A549 (cell line): Measurements from ENCODE around the gene NRTN. TPM values are rescaled to one million over a fixed set of nuclear protein-coding genes. Genes with fewer than 3 reads are reported as not detected.
A peak's percentile ranks its signal among the peaks of the same experiment; 100 is the strongest.
"Not testable (repeated sequence)": the region's sequence is repeated elsewhere in the genome, so short reads cannot be mapped to it uniquely, and the experiment has no call there.

Experiments used
- ATAC-seq, 2 experiments: fragments of 200-7000 bp in 1 of 2; fragments of >200 bp in 1 of 2; cut with Nextera tagmentation in 1 of 2; cut with Tn5 transposase in 1 of 2; 3 replicates each; pipeline versions ENCODE4 v1.8.0 to v1.9.1; 2018 to 2020; ENCODE audit warnings: mild to moderate bottlenecking in 1 of 2, moderate library complexity in 1 of 2
- CTCF ChIA-PET: fragments of 300-600 bp; sonication (Branson Sonifier 250); formaldehyde crosslinking; extraction: SDS; loops from one replicate; lab custom pipeline; 2021; ENCODE audit warnings: antibody characterized with exemption, inconsistent platforms; lab: Yijun Ruan, JAX
- POLR2A ChIA-PET: fragments of 350-600 bp; formaldehyde crosslinking; extraction: SDS; loops from one replicate; lab custom pipeline; 2021; ENCODE audit warnings: antibody characterized with exemption, inconsistent platforms; lab: Yijun Ruan, JAX
- DNase-seq, 2 experiments: peaks; one replicate each; pipeline versions ENCODE4 v3.0.0 to v3.0.0-alpha.2; 2011 to 2016; ENCODE audit warnings: low read depth in 1 of 2, low spot score in 1 of 2
- FAIRE-seq: peaks from 2 replicates; lab custom pipeline; 2011; peaks lifted over from hg19 to GRCh38; lab: Jason Lieb, UNC
- H3K27ac ChIP-seq, 2 experiments: fragments of >200 bp; sonication (Bioruptor Twin); formaldehyde crosslinking; 3 replicates each; pipeline ENCODE4 v1.5.1; 2016 to 2017
- H3K4me1 ChIP-seq: fragments of >200 bp; sonication (Bioruptor Twin); formaldehyde crosslinking; 3 replicates; pipeline ENCODE4 v1.6.1; 2016
- H3K4me2 ChIP-seq: fragments of >200 bp; sonication (Bioruptor Twin); formaldehyde crosslinking; 3 replicates; pipeline ENCODE4 v1.6.1; 2016
- H3K4me3 ChIP-seq: fragments of >200 bp; sonication (Bioruptor Twin); formaldehyde crosslinking; 3 replicates; pipeline ENCODE4 v1.5.1; 2016
- H3K9me3 ChIP-seq: fragments of >200 bp; sonication (Bioruptor Twin); formaldehyde crosslinking; 3 replicates; pipeline ENCODE4 v1.6.1; 2016
- BHLHE40 ChIP-seq: IDR thresholded peaks from 2 replicates; pipeline ENCODE4 v1.6.1; 2012; ENCODE audit warnings: low read depth, low read length, inconsistent platforms
- CBX2 ChIP-seq: fragments of 200-600 bp; sonication (generic); IDR thresholded peaks from 2 replicates; pipeline ENCODE4 v1.6.1; 2016; ENCODE audit warnings: low read depth, mild to moderate bottlenecking, borderline replicate concordance
- CBX8 ChIP-seq: fragments of 200-600 bp; sonication (generic); IDR thresholded peaks from 2 replicates; pipeline ENCODE4 v1.6.1; 2016
- CHD2 ChIP-seq: fragments of 150-350 bp; IDR thresholded peaks from 2 replicates; pipeline ENCODE4 v1.6.1; 2014; ENCODE audit warnings: low read length; ENCODE audit not compliant: partially characterized antibody
- CHD4 ChIP-seq: fragments of 200-600 bp; sonication (generic); IDR thresholded peaks from 2 replicates; pipeline ENCODE4 v1.6.1; 2016; ENCODE audit warnings: antibody characterized with exemption, mild to moderate bottlenecking, borderline replicate concordance
- EHMT2 ChIP-seq: fragments of 200-600 bp; sonication (generic); IDR thresholded peaks from 2 replicates; pipeline ENCODE4 v1.6.1; 2016; ENCODE audit warnings: antibody characterized with exemption, low read depth, mild to moderate bottlenecking, moderate library complexity
- EP300 ChIP-seq, 2 experiments: fragments of >200 bp; sonication (Bioruptor Twin); formaldehyde crosslinking; IDR thresholded peaks; 2 replicates in 1 of 2; 3 replicates in 1 of 2; pipeline ENCODE4 v1.6.1; 2016 to 2017
- FOSB ChIP-seq: fragments of 250-450 bp; sonication (Bioruptor Pico); IDR thresholded peaks from 2 replicates; pipeline ENCODE4 v1.5.0; 2020; ENCODE audit warnings: mild to moderate bottlenecking, moderate library complexity
- FOSL2 ChIP-seq, 2 experiments: fragments of 450-650 bp in 1 of 2; fragments of >200 bp in 1 of 2; sonication (Bioruptor Twin) in 1 of 2; formaldehyde crosslinking; IDR thresholded peaks; 2 replicates each; pipeline versions ENCODE4 v1.5.0 to v1.6.1; 2016 to 2020; ENCODE audit warnings: mild to moderate bottlenecking in 1 of 2, moderate library complexity in 1 of 2
- FOXS1 ChIP-seq: fragments of 250-450 bp; sonication (Bioruptor Pico); IDR thresholded peaks from 2 replicates; pipeline ENCODE4 v1.5.0; 2020; ENCODE audit warnings: mild to moderate bottlenecking, moderate library complexity
- JUN ChIP-seq, 2 experiments: fragments of >200 bp; sonication (Bioruptor Twin); formaldehyde crosslinking; IDR thresholded peaks; 2 replicates in 1 of 2; 3 replicates in 1 of 2; pipeline ENCODE4 v1.6.1; 2016 to 2017
- JUNB ChIP-seq: fragments of >200 bp; sonication (Bioruptor Twin); formaldehyde crosslinking; IDR thresholded peaks from 2 replicates; pipeline ENCODE4 v1.6.1; 2016
- RARB ChIP-seq: fragments of 250-450 bp; sonication (Bioruptor Pico); IDR thresholded peaks from 2 replicates; pipeline ENCODE4 v1.8.0; 2021; ENCODE audit warnings: mild to moderate bottlenecking, moderate library complexity
- RCOR1 ChIP-seq: fragments of 150-350 bp; IDR thresholded peaks from 2 replicates; pipeline ENCODE4 v1.6.1; 2014; ENCODE audit warnings: antibody characterized with exemption, low read length, low read depth
- SMC3 ChIP-seq: fragments of >200 bp; sonication (Bioruptor Twin); formaldehyde crosslinking; IDR thresholded peaks from 3 replicates; pipeline ENCODE4 v1.6.1; 2018; ENCODE audit warnings: inconsistent platforms
- ZNF302 ChIP-seq: fragments of 250-450 bp; sonication (Bioruptor Pico); IDR thresholded peaks from 2 replicates; pipeline ENCODE4 v1.9.0; 2021; ENCODE audit warnings: inconsistent platforms, mild to moderate bottlenecking, moderate library complexity
- WGBS: methylation state at CpG from one replicate; pipeline ENCODE4 v1.1.6; 2017; ENCODE audit errors: missing lambda C conversion rate; 5-methylcytosine and 5-hydroxymethylcytosine counted together
- polyA plus RNA-seq, 4 experiments: library from polyadenylated mRNA; depleted of rRNA in 3 of 4; stranded (reverse); fragments of >200 nt; fragmentation: RNase III in 1 of 4; extraction: RNeasy Plus Mini Kit Qiagen cat#74134 plus additional on column Dnase treatment in 1 of 4; gene quantifications; 2 replicates in 3 of 4; 3 replicates in 1 of 4; pipeline ENCODE4 v1.2.3, GENCODE V29; 2011 to 2017
- TF ChIP-seq, protein P1 (sequence below): fragments of >200 bp; sonication (Bioruptor Twin); formaldehyde crosslinking; IDR thresholded peaks from 3 replicates; pipeline ENCODE4 v1.6.1; 2016
- TF ChIP-seq, protein P2 (sequence below): fragments of >200 bp; sonication (Bioruptor Twin); formaldehyde crosslinking; IDR thresholded peaks from 3 replicates; pipeline ENCODE4 v1.5.1; 2016

NRTN gene
- polyA plus RNA-seq, 2 of the 4 experiments (the other 2 are of a cell fraction): 0.32 to 0.61 TPM

DNA sequence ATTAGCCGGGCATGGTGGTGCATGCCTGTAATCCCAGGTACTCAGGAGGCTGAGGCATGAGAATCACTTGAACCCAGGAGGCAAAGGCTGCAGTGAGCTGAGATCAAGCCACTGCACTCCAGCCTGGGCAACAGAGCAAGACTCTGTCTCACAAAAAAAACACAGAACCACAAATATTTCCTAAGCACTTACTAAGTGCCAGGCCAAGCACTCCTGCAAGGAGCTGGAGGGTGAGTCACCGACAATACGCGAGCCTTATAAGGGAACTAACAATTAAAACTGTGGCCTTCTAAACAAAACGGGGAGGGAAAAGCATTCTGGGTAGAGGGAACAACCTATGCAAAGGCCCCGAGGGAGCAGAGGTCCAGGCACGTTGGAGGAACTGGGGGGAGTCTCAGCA is 69.6 kb downstream of the NRTN start:
- FAIRE-seq; H3K9me3 ChIP-seq; POLR2A ChIA-PET; ATAC-seq; H3K4me2 ChIP-seq; DNase-seq; H3K4me3 ChIP-seq; H3K27ac ChIP-seq; TF ChIP-seq FOSL2 (IDR thresholded peaks at IDR 0.05): not testable (repeated sequence)
- CTCF ChIA-PET: interaction anchor here (0.9 kb wide), 1 partner anchor 71 kb away, joined by 3 read pairs; no protein-coding TSS in a partner anchor
- TF ChIP-seq FOSL2 (CRISPR knock-in tag; IDR thresholded peaks at IDR 0.05): 0 out of 2 replicates have a peak, but pooled peaks have one; percentile 5
- H3K4me1 ChIP-seq: peaks cover 18% of the 10 kb centered on the region
- 79% methylated on average over 7 of the region's 7 CpGs for WGBS

GRCh38 chr19:5877427-5877826 is 72.6 kb downstream of the NRTN start:
- 70% methylated on average over 6 of the region's 8 CpGs for WGBS
- ATAC-seq: no peak
- Histone ChIP-seq H3K4me3 (no peak overlapping the region), H3K9me3 (no peaks in the 10 kb centered on the region), H3K4me1 (peaks cover 40% of the 10 kb centered on the region), H3K27ac (no peak overlapping the region), H3K4me2 (no peak overlapping the region)
- TF ChIP-seq BHLHE40 (no peak), FOSB (CRISPR knock-in tag) (no peak), CBX2 (no peak), JUNB (no peak), JUN (IDR thresholded peaks at IDR 0.05) (no peak), CBX8 (no peak), EHMT2 (no peak), CHD4 (no peak), RARB (no peak), SMC3 (no peak), RCOR1 (no peak), ZNF302 (no peak), CHD2 (no peak), FOXS1 (CRISPR knock-in tag) (no peak)
- TF ChIP-seq, protein P1, sequence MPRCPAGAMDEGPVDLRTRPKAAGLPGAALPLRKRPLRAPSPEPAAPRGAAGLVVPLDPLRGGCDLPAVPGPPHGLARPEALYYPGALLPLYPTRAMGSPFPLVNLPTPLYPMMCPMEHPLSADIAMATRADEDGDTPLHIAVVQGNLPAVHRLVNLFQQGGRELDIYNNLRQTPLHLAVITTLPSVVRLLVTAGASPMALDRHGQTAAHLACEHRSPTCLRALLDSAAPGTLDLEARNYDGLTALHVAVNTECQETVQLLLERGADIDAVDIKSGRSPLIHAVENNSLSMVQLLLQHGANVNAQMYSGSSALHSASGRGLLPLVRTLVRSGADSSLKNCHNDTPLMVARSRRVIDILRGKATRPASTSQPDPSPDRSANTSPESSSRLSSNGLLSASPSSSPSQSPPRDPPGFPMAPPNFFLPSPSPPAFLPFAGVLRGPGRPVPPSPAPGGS: no peak
- TF ChIP-seq, protein P2, sequence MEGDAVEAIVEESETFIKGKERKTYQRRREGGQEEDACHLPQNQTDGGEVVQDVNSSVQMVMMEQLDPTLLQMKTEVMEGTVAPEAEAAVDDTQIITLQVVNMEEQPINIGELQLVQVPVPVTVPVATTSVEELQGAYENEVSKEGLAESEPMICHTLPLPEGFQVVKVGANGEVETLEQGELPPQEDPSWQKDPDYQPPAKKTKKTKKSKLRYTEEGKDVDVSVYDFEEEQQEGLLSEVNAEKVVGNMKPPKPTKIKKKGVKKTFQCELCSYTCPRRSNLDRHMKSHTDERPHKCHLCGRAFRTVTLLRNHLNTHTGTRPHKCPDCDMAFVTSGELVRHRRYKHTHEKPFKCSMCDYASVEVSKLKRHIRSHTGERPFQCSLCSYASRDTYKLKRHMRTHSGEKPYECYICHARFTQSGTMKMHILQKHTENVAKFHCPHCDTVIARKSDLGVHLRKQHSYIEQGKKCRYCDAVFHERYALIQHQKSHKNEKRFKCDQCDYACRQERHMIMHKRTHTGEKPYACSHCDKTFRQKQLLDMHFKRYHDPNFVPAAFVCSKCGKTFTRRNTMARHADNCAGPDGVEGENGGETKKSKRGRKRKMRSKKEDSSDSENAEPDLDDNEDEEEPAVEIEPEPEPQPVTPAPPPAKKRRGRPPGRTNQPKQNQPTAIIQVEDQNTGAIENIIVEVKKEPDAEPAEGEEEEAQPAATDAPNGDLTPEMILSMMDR: no peak
- FAIRE-seq: no peak
- ChIA-PET CTCF (interaction anchor here (1.6 kb wide), 1 partner anchor 73 kb away, joined by 5 read pairs; no protein-coding TSS in a partner anchor), POLR2A (no interaction called here)
- no peak for DNase-seq

DNA sequence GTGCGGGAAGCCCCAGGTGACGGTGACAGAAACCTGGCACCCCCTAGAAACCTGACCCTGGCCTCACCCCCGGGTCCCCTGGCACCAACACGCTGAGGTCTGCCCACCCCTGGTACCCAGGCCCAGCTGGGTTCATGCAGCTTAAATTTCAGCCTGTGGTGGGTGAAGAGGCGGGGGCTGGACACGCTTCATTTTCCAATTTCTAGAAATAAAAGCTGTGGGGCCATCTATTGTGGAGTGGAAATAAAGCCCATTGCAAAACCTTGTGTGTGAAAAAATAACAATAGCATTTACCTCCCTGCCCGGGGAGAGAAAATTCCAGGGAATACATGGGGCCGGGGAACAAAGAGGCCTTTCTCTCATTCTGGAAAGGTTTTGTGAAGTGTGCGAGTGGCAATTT is 73.0 kb downstream of the NRTN start:
- no peak for TF ChIP-seq EP300 (IDR thresholded peaks at IDR 0.05)
- H3K4me2 ChIP-seq: no peak overlapping the region
- no peak for FAIRE-seq

More for the DNA sequence above, 73.0 kb downstream of the NRTN start:
- 78% methylated on average over 3 of the region's 9 CpGs for WGBS
- Histone ChIP-seq H3K4me3 (no peak overlapping the region), H3K27ac (no peak overlapping the region), H3K9me3 (no peaks in the 10 kb centered on the region), H3K4me1 (peaks cover 44% of the 10 kb centered on the region)
- no peak for ATAC-seq
- ChIA-PET CTCF (interaction anchor here (0.8 to 1.6 kb wide), 2 partner anchors 55 to 74 kb away, joined by 3 read pairs; no protein-coding TSS in a partner anchor), POLR2A (no interaction called here)
- DNase-seq: no peak

Other genes starting within 250 kb of the NRTN start
- gene TINCR, start 237.1 kb upstream of the NRTN start, polyA plus RNA-seq (2011; rRNA removed): 1.2 TPM in 2 replicates
- 1.6 to 1.9 TPM (median 1.8 TPM) in 3 replicates for gene TINCR, start 237.1 kb upstream of the NRTN start, polyA plus RNA-seq (2017; fragmentation: RNase III; extraction: RNeasy Plus Mini Kit Qiagen cat#74134 plus additional on column Dnase treatment)
- gene SAFB2, start 182.3 kb upstream of the NRTN start, polyA plus RNA-seq (2011; rRNA removed): 23.4 and 33.2 TPM in 2 replicates
- 42.2 to 52.3 TPM (median 51.2 TPM) in 3 replicates for gene SAFB2, start 182.3 kb upstream of the NRTN start, polyA plus RNA-seq (2017; fragmentation: RNase III; extraction: RNeasy Plus Mini Kit Qiagen cat#74134 plus additional on column Dnase treatment)
- 37.5 and 55.0 TPM in 2 replicates for gene SAFB, start 182.0 kb upstream of the NRTN start, polyA plus RNA-seq (2011; rRNA removed)
- gene SAFB, start 182.0 kb upstream of the NRTN start, polyA plus RNA-seq (2017; fragmentation: RNase III; extraction: RNeasy Plus Mini Kit Qiagen cat#74134 plus additional on column Dnase treatment): 69.8 to 74.3 TPM (median 74.0 TPM) in 3 replicates
- gene MICOS13, start 124.6 kb upstream of the NRTN start, polyA plus RNA-seq (2011; rRNA removed): 19.1 and 20.5 TPM in 2 replicates
- 43.1 to 48.8 TPM (median 48.6 TPM) in 3 replicates for gene MICOS13, start 124.6 kb upstream of the NRTN start, polyA plus RNA-seq (2017; fragmentation: RNase III; extraction: RNeasy Plus Mini Kit Qiagen cat#74134 plus additional on column Dnase treatment)
- 2.5 and 2.8 TPM in 2 replicates for gene HSD11B1L, start 124.0 kb upstream of the NRTN start, polyA plus RNA-seq (2011; rRNA removed)
- gene HSD11B1L, start 124.0 kb upstream of the NRTN start, polyA plus RNA-seq (2017; fragmentation: RNase III; extraction: RNeasy Plus Mini Kit Qiagen cat#74134 plus additional on column Dnase treatment): 2.7 to 4.8 TPM (median 4.8 TPM) in 3 replicates
- 329 and 368 TPM in 2 replicates for gene RPL36, start 114.8 kb upstream of the NRTN start, polyA plus RNA-seq (2011; rRNA removed)
- gene RPL36, start 114.8 kb upstream of the NRTN start, polyA plus RNA-seq (2017; fragmentation: RNase III; extraction: RNeasy Plus Mini Kit Qiagen cat#74134 plus additional on column Dnase treatment): 1,385 to 1,590 TPM (median 1,396 TPM) in 3 replicates
- gene LONP1, start 84.9 kb upstream of the NRTN start, polyA plus RNA-seq (2011; rRNA removed): 41.2 and 42.7 TPM in 2 replicates
- gene LONP1, start 84.9 kb upstream of the NRTN start, polyA plus RNA-seq (2017; fragmentation: RNase III; extraction: RNeasy Plus Mini Kit Qiagen cat#74134 plus additional on column Dnase treatment): 65.2 to 68.9 TPM (median 66.4 TPM) in 3 replicates
- gene CATSPERD, start 84.4 kb upstream of the NRTN start, polyA plus RNA-seq (2011; rRNA removed): 0.03 TPM in 1 of 2 replicates, not detected in the other
- 0.17 TPM in 1 of 3 replicates, not detected in the others for gene CATSPERD, start 84.4 kb upstream of the NRTN start, polyA plus RNA-seq (2017; fragmentation: RNase III; extraction: RNeasy Plus Mini Kit Qiagen cat#74134 plus additional on column Dnase treatment)
- 0.46 and 0.65 TPM in 2 replicates for gene PRR22, start 20.3 kb upstream of the NRTN start, polyA plus RNA-seq (2011; rRNA removed)
- 2.0 to 2.3 TPM (median 2.2 TPM) in 3 replicates for gene PRR22, start 20.3 kb upstream of the NRTN start, polyA plus RNA-seq (2017; fragmentation: RNase III; extraction: RNeasy Plus Mini Kit Qiagen cat#74134 plus additional on column Dnase treatment)
- gene DUS3L, start 13.9 kb upstream of the NRTN start, polyA plus RNA-seq (2011; rRNA removed): 15.5 and 16.3 TPM in 2 replicates
- 26.9 to 29.4 TPM (median 27.9 TPM) in 3 replicates for gene DUS3L, start 13.9 kb upstream of the NRTN start, polyA plus RNA-seq (2017; fragmentation: RNase III; extraction: RNeasy Plus Mini Kit Qiagen cat#74134 plus additional on column Dnase treatment)
- gene FUT6, start 34.6 kb downstream of the NRTN start, polyA plus RNA-seq (2011; rRNA removed): 0.12 TPM in 1 of 2 replicates, not detected in the other
- gene FUT6, start 34.6 kb downstream of the NRTN start, polyA plus RNA-seq (2017; fragmentation: RNase III; extraction: RNeasy Plus Mini Kit Qiagen cat#74134 plus additional on column Dnase treatment): not detected in 3 replicates
- gene FUT3, start 46.4 kb downstream of the NRTN start, polyA plus RNA-seq (2011; rRNA removed): 0.09 and 0.20 TPM in 2 replicates
- gene FUT3, start 46.4 kb downstream of the NRTN start, polyA plus RNA-seq (2017; fragmentation: RNase III; extraction: RNeasy Plus Mini Kit Qiagen cat#74134 plus additional on column Dnase treatment): 0.09 TPM in 1 of 3 replicates, not detected in the others
- 0.04 TPM in 1 of 2 replicates, not detected in the other for gene FUT5, start 65.5 kb downstream of the NRTN start, polyA plus RNA-seq (2011; rRNA removed)
- not detected in 3 replicates for gene FUT5, start 65.5 kb downstream of the NRTN start, polyA plus RNA-seq (2017; fragmentation: RNase III; extraction: RNeasy Plus Mini Kit Qiagen cat#74134 plus additional on column Dnase treatment)
- gene NDUFA11, start 98.7 kb downstream of the NRTN start, polyA plus RNA-seq (2011; rRNA removed): 75.0 and 98.5 TPM in 2 replicates
- gene NDUFA11, start 98.7 kb downstream of the NRTN start, polyA plus RNA-seq (2017; fragmentation: RNase III; extraction: RNeasy Plus Mini Kit Qiagen cat#74134 plus additional on column Dnase treatment): 170 to 173 TPM (median 171 TPM) in 3 replicates
- 1.1 and 1.5 TPM in 2 replicates for gene VMAC, start 99.8 kb downstream of the NRTN start, polyA plus RNA-seq (2011; rRNA removed)
- gene VMAC, start 99.8 kb downstream of the NRTN start, polyA plus RNA-seq (2017; fragmentation: RNase III; extraction: RNeasy Plus Mini Kit Qiagen cat#74134 plus additional on column Dnase treatment): 0.79 to 1.6 TPM (median 1.4 TPM) in 3 replicates
- 1.2 and 1.4 TPM in 2 replicates for gene CAPS, start 109.2 kb downstream of the NRTN start, polyA plus RNA-seq (2011; rRNA removed)
- 1.5 to 2.0 TPM (median 1.7 TPM) in 3 replicates for gene CAPS, start 109.2 kb downstream of the NRTN start, polyA plus RNA-seq (2017; fragmentation: RNase III; extraction: RNeasy Plus Mini Kit Qiagen cat#74134 plus additional on column Dnase treatment)
- gene RANBP3, start 173.1 kb downstream of the NRTN start, polyA plus RNA-seq (2011; rRNA removed): 39.2 and 43.3 TPM in 2 replicates
- 48.0 to 54.7 TPM (median 53.5 TPM) in 3 replicates for gene RANBP3, start 173.1 kb downstream of the NRTN start, polyA plus RNA-seq (2017; fragmentation: RNase III; extraction: RNeasy Plus Mini Kit Qiagen cat#74134 plus additional on column Dnase treatment)